Left hindlimb (tissue), 1 donor: Measurements from ENCODE around the gene NUP85.
"Not testable (repeated sequence)": the region's sequence is repeated elsewhere in the genome, so short reads cannot be mapped to it uniquely, and the experiment has no call there.

Experiments used
- DNase-seq: peaks from one replicate; pipeline ENCODE4 v3.0.0-alpha.2; 2018

NUP85 gene

DNA sequence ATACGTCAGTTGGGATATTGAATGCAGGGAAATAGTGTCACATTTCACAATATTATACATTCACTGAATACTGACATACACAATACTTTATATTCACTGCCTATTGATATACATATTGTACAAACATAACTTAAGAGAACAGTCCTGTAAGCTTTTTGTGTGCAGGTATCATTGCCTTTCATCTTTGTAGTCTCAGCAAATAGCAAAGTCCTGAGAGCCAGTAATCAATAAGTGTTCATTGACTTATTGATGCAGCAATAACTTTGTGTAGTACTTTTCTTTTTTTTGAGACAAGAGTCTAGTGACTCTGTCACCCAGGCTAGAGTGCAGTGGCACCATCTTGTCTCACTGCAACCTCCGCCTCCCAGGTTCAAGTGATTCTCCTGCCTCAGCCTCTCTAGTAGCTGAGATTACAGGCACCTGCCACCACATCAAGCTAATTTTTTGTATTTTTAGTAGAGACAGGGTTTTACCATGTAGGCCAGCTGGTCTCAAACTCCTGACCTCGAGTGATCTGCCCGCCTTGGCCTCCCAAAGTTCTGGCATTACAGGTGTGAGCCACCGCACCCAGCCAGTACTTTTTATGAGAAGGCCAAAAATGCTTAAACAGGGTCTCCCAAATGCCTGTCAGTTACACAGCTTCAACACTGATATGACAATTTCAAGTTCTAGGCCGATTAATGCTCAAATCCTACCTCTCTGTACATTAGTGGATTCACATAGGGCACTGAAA is 5.4 kb upstream of the NUP85 start:
- DNase-seq: no peak

DNA sequence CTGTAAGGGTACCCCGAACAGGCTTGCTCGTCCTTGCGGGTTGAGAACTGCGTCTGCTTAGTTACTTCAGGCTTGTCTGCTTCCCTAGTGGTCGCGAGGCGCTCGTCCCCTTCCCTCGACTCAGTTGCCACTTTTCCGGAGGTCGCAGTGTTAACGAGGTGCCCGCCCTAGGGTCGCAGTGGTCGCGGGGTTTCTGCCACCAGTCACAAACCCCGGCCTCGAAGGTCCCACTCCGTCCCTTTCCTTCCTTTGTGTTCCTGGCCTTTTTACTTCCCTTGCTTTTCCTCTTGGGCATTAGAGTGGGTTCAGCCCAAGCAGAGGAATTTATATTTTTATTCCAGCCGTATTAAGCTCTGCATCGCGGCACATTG is 299 bp downstream of the NUP85 start:
- DNase-seq: no peak

DNA sequence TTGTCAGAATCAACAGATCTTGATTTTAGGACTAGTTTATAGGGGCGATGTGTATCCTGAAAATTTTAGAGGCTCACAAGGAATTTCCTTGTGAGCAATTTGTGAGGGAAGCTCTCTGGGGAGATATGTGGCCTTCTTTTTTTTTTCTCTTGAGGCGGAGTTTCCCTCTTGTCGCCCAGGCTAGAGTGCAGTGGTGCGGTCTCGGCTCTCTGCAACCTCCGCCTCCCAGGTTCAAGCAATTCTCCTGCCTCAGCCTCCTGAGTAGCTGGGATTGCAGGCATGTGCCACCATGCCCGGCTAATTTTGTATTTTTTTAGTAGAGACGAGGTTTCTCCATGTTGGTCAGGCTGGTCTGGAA is 1.6 kb downstream of the NUP85 start:
- not testable (repeated sequence) for DNase-seq

DNA sequence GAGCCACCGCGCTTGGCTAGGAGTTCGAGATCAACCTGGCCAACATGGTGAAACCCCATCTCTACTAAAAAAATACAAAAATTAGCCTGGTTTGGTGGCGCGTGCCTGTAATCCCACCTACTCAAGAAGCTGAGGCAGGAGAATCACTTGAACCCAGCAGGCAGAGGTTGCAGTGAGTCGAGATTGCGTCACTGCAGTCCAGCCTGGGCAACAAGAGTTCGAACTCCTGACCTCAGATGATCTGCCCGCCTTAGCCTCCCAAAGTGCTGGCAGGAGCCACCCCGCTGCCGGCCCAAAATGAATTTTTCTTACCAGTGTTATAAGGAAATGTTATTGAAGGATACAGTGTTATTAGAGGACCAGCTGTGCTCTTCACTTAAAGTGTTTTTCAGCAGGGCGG is 2.3 kb downstream of the NUP85 start:
- DNase-seq: no peak

DNA sequence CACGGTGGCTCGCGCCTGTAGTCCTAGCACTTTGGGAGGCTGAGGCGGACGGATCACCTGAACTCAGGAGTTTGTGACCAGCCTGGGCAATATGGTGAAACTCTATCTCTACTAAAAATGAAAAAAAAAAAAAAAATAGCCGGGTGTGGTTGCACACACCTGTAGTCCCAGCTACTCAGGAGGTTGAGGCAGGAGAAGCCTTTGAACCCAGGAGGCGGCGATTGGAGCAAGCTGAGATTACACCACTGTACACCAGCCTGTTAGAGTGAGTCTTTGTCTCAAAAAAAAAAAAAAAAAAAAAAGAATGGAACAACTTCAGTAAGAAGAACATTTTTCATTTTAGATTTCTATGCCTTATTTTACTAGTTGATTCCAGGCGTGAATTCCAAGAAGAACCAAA is 2.7 kb downstream of the NUP85 start:
- no peak for DNase-seq

DNA sequence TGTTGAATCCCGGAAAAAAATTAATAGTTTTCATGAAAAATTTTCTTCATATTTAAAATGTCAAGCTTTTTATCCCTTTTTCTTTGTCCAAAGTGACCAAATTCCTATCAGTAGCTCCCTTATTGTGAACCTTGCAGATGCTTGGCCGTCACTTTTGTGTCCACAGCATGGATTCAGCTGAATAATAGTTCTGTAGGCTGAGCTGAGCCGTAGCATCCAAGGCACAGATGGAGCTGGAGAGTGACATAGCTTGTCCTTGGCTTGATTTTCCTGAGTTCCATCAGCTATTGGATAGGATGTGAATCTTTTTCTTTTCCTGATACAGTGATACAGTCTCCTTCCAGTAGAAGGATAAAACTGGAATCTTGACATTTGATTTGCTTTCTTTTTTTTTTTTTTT is 3.6 kb downstream of the NUP85 start:
- no peak for DNase-seq

DNA sequence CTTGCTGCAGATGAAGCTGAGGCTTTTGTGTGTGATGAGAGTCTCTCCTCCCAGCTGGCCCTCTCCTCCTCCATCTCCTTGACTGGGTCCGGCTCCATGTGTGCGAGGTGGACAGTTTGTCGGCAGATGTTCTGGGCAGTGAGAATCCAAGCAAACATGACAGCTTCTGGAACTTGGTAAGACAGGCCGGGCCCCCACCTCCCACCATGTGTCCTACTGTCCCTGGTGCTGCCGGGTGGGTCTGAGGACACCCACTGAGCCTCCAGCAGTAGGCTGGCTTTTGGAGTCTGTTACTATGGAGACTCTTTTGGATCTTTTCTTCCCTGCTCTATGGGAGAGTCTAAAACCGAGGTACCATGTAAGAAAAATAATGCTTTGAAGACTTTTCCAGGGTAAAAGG is 12.7 kb downstream of the NUP85 start:
- DNase-seq: no peak

DNA sequence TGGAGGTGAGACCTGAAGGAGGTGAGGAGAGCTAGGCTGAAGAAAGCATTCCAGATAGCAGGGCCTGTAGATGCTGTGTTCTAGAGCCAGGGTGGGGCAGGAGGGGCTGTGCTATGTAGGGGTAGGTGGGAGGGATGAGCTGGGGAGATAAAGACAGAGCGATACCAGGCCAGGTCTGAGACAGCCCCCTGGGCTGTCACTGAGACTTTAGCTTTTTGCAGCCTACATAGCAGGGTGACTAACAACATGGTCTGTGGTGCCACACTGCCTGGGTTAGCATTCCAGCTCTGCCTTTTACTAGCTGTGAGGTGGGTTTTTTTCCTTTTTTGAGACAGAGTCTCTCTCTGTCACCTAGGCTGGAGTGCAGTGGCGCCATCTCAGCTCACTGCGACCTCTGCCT is 14.3 kb downstream of the NUP85 start:
- DNase-seq: no peak

DNA sequence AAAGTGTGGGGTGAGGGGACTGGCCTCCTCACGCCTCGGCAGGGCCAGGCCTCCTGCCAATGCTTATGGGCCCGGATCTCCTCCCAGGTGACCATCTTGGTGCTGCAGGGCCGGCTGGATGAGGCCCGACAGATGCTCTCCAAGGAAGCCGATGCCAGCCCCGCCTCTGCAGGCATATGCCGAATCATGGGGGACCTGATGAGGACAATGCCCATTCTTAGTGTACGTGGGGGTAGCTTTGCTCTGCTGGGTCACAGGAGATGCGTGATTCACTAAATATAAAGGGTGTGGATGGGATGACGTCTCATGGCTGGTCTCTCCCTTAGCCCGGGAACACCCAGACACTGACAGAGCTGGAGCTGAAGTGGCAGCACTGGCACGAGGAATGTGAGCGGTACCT is 19.5 kb downstream of the NUP85 start:
- DNase-seq: no peak

DNA sequence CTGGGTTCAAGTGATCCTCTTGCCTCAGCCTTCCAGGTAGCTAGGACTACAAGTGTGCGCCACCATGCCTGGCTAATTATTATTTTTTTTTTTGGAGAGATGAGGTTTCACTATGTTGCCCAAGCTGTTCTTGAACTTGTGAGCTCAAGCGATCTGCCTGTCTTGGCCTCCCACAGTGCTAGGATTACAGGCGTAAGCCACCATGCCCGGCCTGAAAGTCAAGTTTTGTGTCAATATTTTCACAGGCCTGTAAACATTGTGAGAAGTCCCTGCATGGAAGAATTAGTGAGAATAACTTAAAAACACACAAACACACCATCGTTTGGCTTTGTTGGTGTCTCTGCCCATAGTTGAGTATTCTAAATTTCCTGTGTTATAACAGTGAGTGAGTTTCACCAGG is 22.2 kb downstream of the NUP85 start:
- DNase-seq: no peak

DNA sequence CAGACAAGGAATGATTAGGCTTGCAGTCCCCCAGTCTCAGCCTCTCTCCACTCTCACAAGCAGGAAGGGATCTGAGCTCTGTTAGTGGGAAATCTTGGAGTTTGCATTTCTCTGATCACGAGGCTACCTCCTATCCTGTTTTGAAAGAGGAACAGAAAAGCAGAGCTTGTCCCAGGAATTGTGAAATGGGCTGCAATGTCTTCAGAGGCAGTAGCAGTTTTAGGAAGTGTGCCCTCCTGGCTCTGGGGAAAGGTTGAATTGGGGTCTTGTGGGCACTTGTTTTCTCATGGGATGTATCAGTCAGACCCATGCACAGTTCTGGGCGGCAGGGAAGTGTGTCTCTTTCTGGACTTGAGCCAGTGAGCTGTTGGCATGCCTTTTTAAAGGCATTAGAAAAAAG is 22.8 kb downstream of the NUP85 start:
- DNase-seq: no peak

DNA sequence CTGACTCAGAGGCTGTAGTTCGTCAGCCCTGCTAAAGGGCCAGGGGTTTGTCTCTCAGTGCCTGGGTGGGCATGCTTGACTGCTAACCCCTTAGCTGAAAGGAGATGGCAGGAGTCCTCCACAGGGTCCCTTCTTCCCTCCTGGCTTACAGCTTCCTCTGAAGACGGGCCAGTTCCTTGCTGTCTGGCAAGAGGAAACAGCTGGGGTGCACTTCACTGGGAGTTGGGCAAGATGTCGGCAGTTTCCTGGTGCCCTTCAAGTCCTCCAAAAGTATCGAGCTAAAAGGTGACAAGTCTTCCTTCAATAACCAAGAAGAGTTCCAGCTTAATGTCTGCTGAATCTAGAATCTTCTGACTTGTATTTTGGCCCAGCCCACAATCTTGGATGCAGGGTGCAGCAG is 23.4 kb downstream of the NUP85 start:
- DNase-seq: no peak

DNA sequence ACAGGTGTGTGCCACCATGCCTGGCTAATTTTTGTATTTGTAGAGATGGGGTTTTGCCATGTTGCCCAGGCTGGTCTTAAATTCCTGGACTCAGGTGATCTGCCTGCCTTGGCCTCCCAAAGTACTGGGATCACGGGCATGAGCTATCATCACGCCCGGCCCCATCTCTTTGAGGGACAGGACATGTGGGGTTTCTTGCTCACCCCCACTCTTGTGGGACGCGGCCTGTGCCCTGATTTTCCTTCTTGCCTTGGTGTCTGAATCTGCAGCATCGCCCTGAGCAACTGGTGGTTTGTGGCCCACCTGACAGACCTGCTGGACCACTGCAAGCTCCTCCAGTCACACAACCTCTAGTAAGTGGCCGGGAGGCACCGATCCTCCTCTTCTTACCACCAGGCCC is 25.6 kb downstream of the NUP85 start:
- no peak for DNase-seq

DNA sequence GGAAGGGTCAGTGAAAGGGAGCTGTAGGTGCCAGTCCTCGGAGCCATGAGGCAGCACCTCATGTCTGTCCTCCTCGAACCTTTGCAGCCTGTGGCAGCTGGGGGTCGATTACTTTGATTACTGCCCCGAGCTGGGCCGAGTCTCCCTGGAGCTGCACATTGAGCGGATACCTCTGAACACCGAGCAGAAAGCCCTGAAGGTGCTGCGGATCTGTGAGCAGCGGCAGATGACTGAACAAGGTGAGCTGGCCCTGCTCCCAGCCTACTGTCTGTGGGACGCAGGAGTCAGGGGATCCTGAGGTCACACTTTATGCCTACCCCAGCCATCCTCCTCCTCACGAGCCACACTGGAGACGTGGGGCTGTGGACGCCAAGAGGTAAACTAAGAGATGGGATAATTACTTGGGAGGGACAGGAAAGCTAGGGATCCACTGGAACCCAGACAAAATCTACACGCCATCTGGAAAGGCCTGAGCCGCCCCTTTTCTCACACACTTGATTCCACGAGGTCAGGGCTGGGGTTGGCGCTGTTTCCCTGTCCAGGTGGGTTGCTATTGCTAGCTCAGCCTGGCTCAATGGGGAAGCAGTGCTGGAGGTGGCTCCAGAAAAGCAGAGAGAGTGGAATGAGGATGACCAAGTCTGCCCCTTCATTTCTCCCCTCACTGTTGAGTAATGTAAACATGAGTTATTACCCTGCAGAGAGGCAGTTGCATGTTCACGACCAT is 26.4 kb downstream of the NUP85 start:
- DNase-seq: no peak

DNA sequence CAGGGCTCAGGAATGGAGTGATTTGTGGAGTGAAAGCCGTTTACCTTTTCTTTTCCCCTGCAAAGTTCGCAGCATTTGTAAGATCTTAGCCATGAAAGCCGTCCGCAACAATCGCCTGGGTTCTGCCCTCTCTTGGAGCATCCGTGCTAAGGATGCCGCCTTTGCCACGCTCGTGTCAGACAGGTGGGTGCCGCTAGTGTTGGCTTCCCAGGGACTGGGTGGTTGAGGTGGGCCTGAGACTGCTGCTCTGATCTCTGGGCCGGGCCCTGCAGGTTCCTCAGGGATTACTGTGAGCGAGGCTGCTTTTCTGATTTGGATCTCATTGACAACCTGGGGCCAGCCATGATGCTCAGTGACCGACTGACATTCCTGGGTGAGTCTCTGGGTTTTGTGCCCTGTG is 27.3 kb downstream of the NUP85 start:
- DNase-seq: no peak

DNA sequence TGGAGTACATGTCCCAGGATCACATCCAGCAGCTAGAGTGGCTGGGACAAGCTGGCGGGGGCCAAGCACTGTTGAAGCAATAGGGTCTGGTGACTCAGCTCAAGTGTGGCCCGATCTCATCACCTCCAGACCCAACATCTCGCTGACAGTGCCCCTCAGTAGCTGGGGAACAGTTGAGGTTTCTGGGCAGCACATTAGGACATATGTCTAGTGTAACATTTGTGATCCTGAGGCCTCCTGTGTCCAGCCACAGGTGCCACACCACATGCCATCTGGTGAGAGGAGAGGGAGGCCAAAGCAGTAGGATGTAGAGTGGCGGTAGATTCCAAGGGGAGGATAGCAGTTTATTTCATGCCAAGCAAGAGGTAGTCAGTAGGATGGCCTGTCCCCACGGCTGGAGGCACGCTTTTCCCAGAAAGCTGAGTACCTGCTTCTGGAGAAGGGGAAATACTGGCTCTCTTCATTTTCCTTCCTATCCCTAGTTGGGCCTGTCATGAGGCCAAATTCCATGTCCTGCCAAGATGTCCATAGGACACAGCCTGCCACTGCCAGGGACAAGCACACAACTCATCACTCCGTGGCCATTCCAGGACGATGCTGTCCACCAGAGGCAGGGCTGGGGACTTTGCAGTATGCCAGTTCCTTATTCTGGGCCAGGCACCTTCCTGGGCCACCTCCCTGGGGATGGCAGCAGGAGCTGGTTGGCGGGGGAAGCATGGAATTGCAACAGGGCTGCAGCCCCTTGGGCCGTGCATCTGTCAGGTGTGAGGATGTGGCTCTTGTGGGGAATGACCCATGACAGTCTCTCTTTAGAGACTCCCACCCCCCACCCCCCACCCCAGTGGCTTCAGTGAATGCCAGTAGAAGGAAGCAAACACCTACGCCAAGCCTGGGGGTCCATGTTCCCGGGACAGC is 31.9 kb downstream of the NUP85 start:
- DNase-seq: no peak

DNA sequence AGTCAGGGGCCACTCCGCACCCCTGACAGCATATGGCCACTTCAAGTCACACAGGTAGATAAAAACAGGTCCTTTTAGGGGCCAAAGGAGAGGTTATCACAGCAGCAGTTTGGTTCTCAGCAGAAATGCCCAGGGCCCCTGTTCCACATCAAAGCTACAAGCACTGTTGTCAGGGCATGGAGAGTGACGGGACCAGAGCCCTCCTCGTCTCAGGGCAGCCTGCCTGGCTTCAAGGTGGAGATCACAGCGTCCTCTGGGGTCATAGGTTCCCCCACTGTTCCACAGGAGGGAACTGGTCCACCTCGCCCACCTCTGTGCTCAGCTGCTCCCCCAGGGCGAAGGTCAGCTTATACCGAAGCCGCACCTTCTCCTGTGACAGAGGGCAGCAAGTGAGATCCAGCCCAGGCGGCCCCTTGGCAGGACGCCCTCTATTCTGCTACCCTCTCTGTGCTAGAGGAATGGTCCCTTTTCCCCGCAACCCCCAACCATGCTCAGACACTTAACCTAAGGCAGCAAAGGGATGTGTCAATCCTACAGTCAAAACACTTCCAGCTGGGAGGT is 32.6 kb downstream of the NUP85 start:
- no peak for DNase-seq

DNA sequence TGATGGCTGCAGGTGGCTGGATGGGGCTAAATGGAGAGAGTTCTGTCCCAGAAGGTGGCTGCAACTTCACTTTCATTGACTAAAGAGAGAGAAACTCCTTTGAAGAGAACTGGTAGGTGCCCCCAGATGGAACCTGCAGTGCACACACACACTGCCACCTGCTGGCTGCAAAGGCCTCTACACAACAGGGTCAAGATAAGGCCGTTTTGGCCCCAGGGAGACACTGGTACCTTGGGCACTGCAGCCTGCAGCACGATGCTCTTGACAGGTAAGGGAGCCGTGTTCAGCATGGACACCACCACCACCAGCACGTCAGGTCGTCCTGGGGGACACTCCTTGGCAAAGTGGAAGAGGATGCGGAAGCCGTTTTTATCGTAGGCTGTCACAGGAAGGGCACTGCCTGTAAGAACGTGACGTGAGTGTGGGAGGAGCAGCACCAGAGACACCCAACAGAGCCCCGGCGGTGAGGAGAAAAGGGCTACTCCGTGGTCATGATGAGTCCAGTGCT is 33.3 kb downstream of the NUP85 start:
- peak; percentile 53 for DNase-seq

DNA sequence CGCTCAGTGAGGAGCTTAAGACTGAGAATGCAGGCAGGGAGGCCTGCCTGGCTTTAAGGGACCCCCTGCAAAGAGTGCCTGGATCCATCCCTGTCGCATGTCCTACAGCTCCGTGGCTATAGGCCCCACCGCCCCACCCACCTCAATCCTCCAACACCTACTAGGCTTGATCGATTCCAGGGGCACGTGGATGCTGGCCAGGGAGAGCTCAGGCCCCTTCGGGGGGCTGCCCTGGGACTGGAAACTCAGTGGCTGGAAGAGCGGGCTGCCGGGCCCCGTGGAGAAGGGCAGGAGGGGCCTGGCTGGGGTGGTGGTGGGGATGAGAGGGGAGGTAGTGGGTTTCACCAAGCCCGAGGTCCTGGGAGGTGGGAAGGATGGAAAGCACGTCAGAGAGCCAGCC is 33.7 kb downstream of the NUP85 start:
- DNase-seq: no peak

DNA sequence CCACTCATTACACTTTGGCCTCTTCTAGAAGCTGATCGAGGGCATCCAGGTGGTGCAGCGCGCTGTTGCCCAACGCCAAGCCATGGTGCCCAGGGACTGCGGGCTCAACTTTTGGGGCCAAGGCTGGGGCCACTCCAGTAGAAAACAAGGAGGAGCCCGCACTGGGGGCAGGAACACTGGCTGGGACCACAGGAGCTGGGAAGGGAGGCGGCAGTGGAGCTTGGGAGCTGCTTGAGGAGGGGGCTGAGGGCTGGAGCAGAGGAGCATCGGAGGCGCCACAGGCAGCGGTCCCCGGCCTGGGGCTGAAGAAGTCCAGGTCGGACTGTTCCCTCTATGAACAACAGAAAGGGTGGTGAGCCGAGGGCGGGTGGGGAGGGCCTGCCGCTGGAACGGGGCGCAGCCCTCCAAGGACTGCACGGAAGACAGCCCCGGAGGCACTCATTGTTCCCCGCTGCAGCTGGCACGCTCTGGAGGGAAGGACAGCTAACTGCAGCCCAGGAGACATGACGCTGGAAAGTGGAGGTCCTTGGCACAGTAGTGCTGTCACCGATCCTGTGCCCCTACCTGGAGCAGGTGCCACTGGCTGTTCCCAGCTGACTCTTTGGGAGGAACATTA is 34.4 kb downstream of the NUP85 start:
- no peak for DNase-seq

DNA sequence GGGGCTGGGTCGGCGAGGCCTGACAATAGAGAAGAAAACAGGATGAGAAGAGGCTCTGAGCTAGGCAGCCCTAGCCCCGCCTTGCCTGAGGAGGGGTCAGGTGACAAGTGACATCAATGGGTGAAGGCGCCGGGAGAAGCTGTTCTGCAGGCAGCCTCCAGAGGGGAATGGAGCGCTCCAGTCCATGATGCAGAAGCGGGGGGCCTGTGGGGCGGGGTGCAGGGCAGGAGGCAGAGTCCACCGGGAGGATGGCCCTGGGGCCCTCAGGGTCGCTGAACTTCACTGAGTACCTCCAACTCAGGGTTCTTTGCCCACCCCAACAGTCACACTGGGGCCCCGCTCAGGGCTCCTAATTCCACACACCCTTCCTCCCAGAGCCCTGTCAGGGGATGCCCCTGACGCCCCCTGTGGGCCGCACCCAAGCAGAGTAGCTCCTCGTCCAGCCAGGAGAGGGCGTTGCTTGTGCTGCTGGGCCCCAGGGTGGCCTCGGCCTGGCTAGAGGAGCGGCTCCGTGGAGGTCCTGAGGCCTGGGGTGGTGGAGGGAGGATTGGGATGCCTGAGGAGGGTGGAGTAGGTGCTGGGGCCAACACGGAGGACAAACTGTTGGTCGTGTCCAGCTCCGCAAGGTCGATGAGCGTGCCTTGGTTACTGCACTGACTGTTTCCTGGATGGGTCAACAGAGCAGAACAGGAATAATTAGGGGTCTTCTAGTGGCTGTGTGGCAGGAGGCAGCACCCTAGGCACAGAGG is 35.1 kb downstream of the NUP85 start:
- DNase-seq: no peak

DNA sequence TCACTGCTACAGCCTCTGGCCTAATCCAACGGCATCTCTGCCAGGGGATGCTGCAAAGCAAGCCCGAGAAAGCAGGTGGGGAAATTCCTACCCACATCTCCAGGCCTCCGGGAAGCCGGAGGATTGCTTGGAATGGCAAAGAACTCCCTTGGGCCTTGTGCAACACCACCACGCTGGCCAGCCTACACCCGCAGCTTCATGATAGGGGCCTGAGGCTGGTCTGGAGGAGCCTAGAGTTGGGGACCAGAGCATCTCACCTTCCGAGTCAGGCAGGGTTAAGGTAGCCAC is 35.6 kb downstream of the NUP85 start:
- DNase-seq: no peak
